Adipose tissue (tissue), 3 donors: ENCODE data around the gene SIM2. TPM values are rescaled to one million over a fixed set of nuclear protein-coding genes. Genes with fewer than 3 reads are reported as not detected.

Experiments used
- H3K27ac ChIP-seq: one replicate; pipeline ENCODE4 v1.5.1; 2013; ENCODE audit warnings: low read depth, low read length
- WGBS, 3 donors: extraction: QIAGEN DNeasy Blood & Tissue Kit; methylation state at CpG; one replicate each; pipeline ENCODE4 v1.1.7; 2013; 5-methylcytosine and 5-hydroxymethylcytosine counted together
- polyA plus RNA-seq, 3 donors: library from polyadenylated mRNA; stranded (reverse); fragments of 200-250 nt; gene quantifications; one replicate each; pipeline ENCODE4 v1.2.3, GENCODE V29; 2013
- donor health status: healthy with polysubstance abuse.
- donor health status: Bipolar disorder and iron deficiency.
- donor health status: healthy.

Gene SIM2
- polyA plus RNA-seq, 3 donors = 0.01 to 0.51 (median 0.34) TPM

GRCh38 chr21:36725793-36726386 lies 27.0 kb downstream of the SIM2 start:
- WGBS, 3 donors = 93 to 97% (median 97%) methylated on average over 12 of the region's 12 CpGs
- H3K27ac ChIP-seq = no peak overlapping the region

GRCh38 chr21:36727866-36728265 lies 29.0 kb downstream of the SIM2 start:
- WGBS, 3 donors = 78 to 84% (median 80%) methylated on average over 6 of the region's 6 CpGs
- no peak overlapping the region for H3K27ac ChIP-seq

GRCh38 chr21:36728371-36729111 lies 29.6 kb downstream of the SIM2 start:
- 86 to 88% (median 87%) methylated on average over 14 of the region's 14 CpGs for WGBS, 3 donors
- no peak overlapping the region for H3K27ac ChIP-seq

GRCh38 chr21:36729310-36729970 lies 30.5 kb downstream of the SIM2 start:
- WGBS, 3 donors = 71 to 83% (median 77%) methylated on average over 18 of the region's 18 CpGs

GRCh38 chr21:36730291-36731281 lies 31.7 kb downstream of the SIM2 start:
- H3K27ac ChIP-seq = no peak overlapping the region
- 49 to 87% (median 76%) methylated on average over 30 of the region's 30 CpGs for WGBS, 3 donors

More at GRCh38 chr21:36729310-36729970, 30.5 kb downstream of the SIM2 start:
- no peak overlapping the region for H3K27ac ChIP-seq

GRCh38 chr21:36732217-36732616 lies 33.3 kb downstream of the SIM2 start:
- 74 to 84% (median 78%) methylated on average over 14 of the region's 14 CpGs for WGBS, 3 donors

GRCh38 chr21:36732761-36733160 lies 33.8 kb downstream of the SIM2 start:
- 89 to 92% (median 89%) methylated on average over 7 of the region's 7 CpGs for WGBS, 3 donors
- H3K27ac ChIP-seq = no peak overlapping the region

More at GRCh38 chr21:36732217-36732616, 33.3 kb downstream of the SIM2 start:
- H3K27ac ChIP-seq = no peak overlapping the region

GRCh38 chr21:36733857-36734256 lies 34.9 kb downstream of the SIM2 start:
- 69 to 97% (median 84%) methylated on average over 6 of the region's 6 CpGs for WGBS, 3 donors
- H3K27ac ChIP-seq = no peak overlapping the region

- WGBS, 3 donors = 89 to 95% (median 90%) methylated on average over 9 of the region's 9 CpGs
- H3K27ac ChIP-seq = no peak overlapping the region
These were observed 35.7 kb downstream of the SIM2 start for GRCh38 chr21:36734367-36735200.

- no peak overlapping the region for H3K27ac ChIP-seq
These were observed 36.2 kb downstream of the SIM2 start for GRCh38 chr21:36735201-36735515.

GRCh38 chr21:36735724-36736320 lies 36.9 kb downstream of the SIM2 start:
- no peak overlapping the region for H3K27ac ChIP-seq
- WGBS, 3 donors = 72 to 78% (median 78%) methylated on average over 15 of the region's 15 CpGs

More at GRCh38 chr21:36735201-36735515, 36.2 kb downstream of the SIM2 start:
- 63 to 90% (median 72%) methylated on average over 3 to 4 of the region's 4 CpGs for WGBS, 3 donors

GRCh38 chr21:36738489-36739126 lies 39.7 kb downstream of the SIM2 start:
- 67 to 75% (median 73%) methylated on average over 12 of the region's 12 CpGs for WGBS, 3 donors
- H3K27ac ChIP-seq = no peak overlapping the region

GRCh38 chr21:36741506-36741905 lies 42.6 kb downstream of the SIM2 start:
- WGBS, 3 donors = 87 to 94% (median 91%) methylated on average over 21 of the region's 21 CpGs
- H3K27ac ChIP-seq = no peak overlapping the region

- no peak overlapping the region for H3K27ac ChIP-seq
- WGBS, 3 donors = 87 to 93% (median 91%) methylated on average over 7 of the region's 7 CpGs
These were observed 44.1 kb downstream of the SIM2 start for GRCh38 chr21:36743008-36743407.

- WGBS, 3 donors = 92 to 95% (median 92%) methylated on average over 9 of the region's 9 CpGs
- H3K27ac ChIP-seq = no peak overlapping the region
These were observed 44.5 kb downstream of the SIM2 start for GRCh38 chr21:36743446-36743845.

- H3K27ac ChIP-seq = no peak overlapping the region
- WGBS, 3 donors = 75 to 87% (median 80%) methylated on average over 3 of the region's 3 CpGs
These were observed 45.3 kb downstream of the SIM2 start for GRCh38 chr21:36744190-36744559.
